ENCODE data around the gene FSD1.

Gene FSD1

GRCh38 chr19:4366666-4367335, 62.4 kb downstream of the FSD1 start:
- FAIRE-seq (no peak), DNase-seq (ENCODE audit: insufficient read length, low spot score) (no peak)
- TF ChIP-seq CTCF (IDR thresholded peaks at IDR 0.05; ENCODE audit: insufficient read depth, missing control alignments) = no peak

GRCh38 chr19:4367336-4367723, 62.9 kb downstream of the FSD1 start:
- no peak for FAIRE-seq
- DNase-seq (ENCODE audit: insufficient read length, low spot score) = no peak
- no peak for TF ChIP-seq CTCF (IDR thresholded peaks at IDR 0.05; ENCODE audit: insufficient read depth, missing control alignments)

- FAIRE-seq (no peak), DNase-seq (ENCODE audit: insufficient read length, low spot score) (no peak)
- TF ChIP-seq CTCF (IDR thresholded peaks at IDR 0.05; ENCODE audit: insufficient read depth, missing control alignments) = no peak
These were observed 63.4 kb downstream of the FSD1 start for GRCh38 chr19:4367781-4368127.

GRCh38 chr19:4368128-4368820, 63.9 kb downstream of the FSD1 start:
- FAIRE-seq = no peak
- no peak for TF ChIP-seq CTCF (IDR thresholded peaks at IDR 0.05; ENCODE audit: insufficient read depth, missing control alignments)
- DNase-seq (ENCODE audit: insufficient read length, low spot score) = no peak

- FAIRE-seq = no peak
- no peak for DNase-seq (ENCODE audit: insufficient read length, low spot score)
- TF ChIP-seq CTCF (IDR thresholded peaks at IDR 0.05; ENCODE audit: insufficient read depth, missing control alignments) = no peak
These were observed 64.9 kb downstream of the FSD1 start for GRCh38 chr19:4369109-4369887.

GRCh38 chr19:4369888-4370260, 65.5 kb downstream of the FSD1 start:
- TF ChIP-seq CTCF (IDR thresholded peaks at IDR 0.05; ENCODE audit: insufficient read depth, missing control alignments) = peak; percentile 47
- DNase-seq (ENCODE audit: insufficient read length, low spot score) (no peak), FAIRE-seq (no peak)
